NCI-H1105 treated with DMSO at 0.1 percent for 48 hours (cell line): ENCODE results near the gene NEK6.
A peak's percentile ranks its signal among the peaks of the same experiment; 100 is the strongest.

Experiments used
- DNase-seq: peaks from one replicate; lab custom pipeline; 2025; lab: John Stamatoyannopoulos, UW

The NEK6 gene

GRCh38 chr9:124296796-124297550, 39.2 kb downstream of the NEK6 start:
- DNase-seq, result no peak

GRCh38 chr9:124297551-124297901, 39.8 kb downstream of the NEK6 start:
- DNase-seq, result no peak

- no peak for DNase-seq
Observed at GRCh38 chr9:124297915-124298645, 40.3 kb downstream of the NEK6 start.

- no peak for DNase-seq
Observed at GRCh38 chr9:124298646-124299235, 41.0 kb downstream of the NEK6 start.

GRCh38 chr9:124299515-124300090, 41.9 kb downstream of the NEK6 start:
- DNase-seq, result no peak

GRCh38 chr9:124300312-124300711, 42.6 kb downstream of the NEK6 start:
- DNase-seq, result no peak

- DNase-seq, result no peak
Observed at GRCh38 chr9:124302921-124303320, 45.2 kb downstream of the NEK6 start.

- peak; percentile 93 for DNase-seq
Observed at GRCh38 chr9:124303762-124304161, 46.0 kb downstream of the NEK6 start.

- DNase-seq, result no peak
Observed at GRCh38 chr9:124304285-124304684, 46.5 kb downstream of the NEK6 start.

- no peak for DNase-seq
Observed at GRCh38 chr9:124306098-124306735, 48.5 kb downstream of the NEK6 start.

- no peak for DNase-seq
Observed at GRCh38 chr9:124307379-124308030, 49.8 kb downstream of the NEK6 start.

- no peak for DNase-seq
Observed at GRCh38 chr9:124308606-124309491, 51.1 kb downstream of the NEK6 start.

- no peak for DNase-seq
Observed at GRCh38 chr9:124309667-124310084, 51.9 kb downstream of the NEK6 start.

- no peak for DNase-seq
Observed at GRCh38 chr9:124311283-124311682, 53.5 kb downstream of the NEK6 start.

- no peak for DNase-seq
Observed at GRCh38 chr9:124312290-124313265, 54.8 kb downstream of the NEK6 start.

- no peak for DNase-seq
Observed at GRCh38 chr9:124313940-124314339, 56.2 kb downstream of the NEK6 start.

GRCh38 chr9:124315882-124316281, 58.1 kb downstream of the NEK6 start:
- DNase-seq, result no peak

- peak; percentile 50 for DNase-seq
Observed at GRCh38 chr9:124320062-124320973, 62.6 kb downstream of the NEK6 start.
